Mesendoderm (in vitro differentiated cells): ENCODE data around the gene CHRD.

Experiments
- DNase-seq: peaks from one replicate; pipeline ENCODE4 v3.0.0; 2013
- H2AK5ac ChIP-seq: 2 replicates; pipeline ENCODE4 v1.6.1; 2013; ENCODE audit warnings: low read length, inconsistent platforms
- H2BK120ac ChIP-seq: 2 replicates; pipeline ENCODE4 v1.6.1; 2013; ENCODE audit warnings: low read depth, mild to moderate bottlenecking, low read length, moderate library complexity, mixed read lengths
- H2BK15ac ChIP-seq: replicated peaks from 2 replicates; pipeline ENCODE4 v1.6.1; 2013; ENCODE audit warnings: low read depth, mild to moderate bottlenecking, moderate library complexity
- H2BK5ac ChIP-seq: 2 replicates; pipeline ENCODE4 v1.6.1; 2013; ENCODE audit warnings: low read length, inconsistent platforms
- H3K18ac ChIP-seq: 2 replicates; pipeline ENCODE4 v1.6.1; 2013; ENCODE audit warnings: mild to moderate bottlenecking, low read length, mixed read lengths
- H3K23ac ChIP-seq: one replicate; pipeline ENCODE4 v1.6.1; 2013; ENCODE audit warnings: low read length
- H3K27ac ChIP-seq: 2 replicates; pipeline ENCODE4 v1.5.1; 2013; ENCODE audit warnings: low read depth, mild to moderate bottlenecking, inconsistent platforms, low read length, moderate library complexity
- H3K27me3 ChIP-seq: 2 replicates; pipeline ENCODE4 v1.6.1; 2013; ENCODE audit warnings: low read length, control low read depth, mild to moderate bottlenecking, inconsistent platforms; ENCODE audit not compliant: insufficient read depth, poor library complexity
- H3K36me3 ChIP-seq: 2 replicates; pipeline ENCODE4 v1.6.1; 2013; ENCODE audit warnings: low read length, inconsistent platforms; ENCODE audit not compliant: control insufficient read depth, insufficient read depth
- H3K4ac ChIP-seq: one replicate; pipeline ENCODE4 v1.6.1; 2013; ENCODE audit warnings: low read depth, mild to moderate bottlenecking, low read length, moderate library complexity
- H3K4me1 ChIP-seq: 2 replicates; pipeline ENCODE4 v1.6.1; 2013; ENCODE audit warnings: low read depth, low read length, inconsistent platforms; ENCODE audit not compliant: control insufficient read depth
- H3K4me2 ChIP-seq: 2 replicates; pipeline ENCODE4 v1.6.1; 2013; ENCODE audit warnings: low read length
- H3K4me3 ChIP-seq: 2 replicates; pipeline ENCODE4 v1.5.1; 2013; ENCODE audit warnings: mild to moderate bottlenecking, low read length
- H3K56ac ChIP-seq: one replicate; pipeline ENCODE4 v1.6.1; 2013; ENCODE audit warnings: low read length
- H3K79me1 ChIP-seq: 2 replicates; pipeline ENCODE4 v1.6.1; 2013; ENCODE audit warnings: low read length, inconsistent platforms
- H3K79me2 ChIP-seq: 2 replicates; pipeline ENCODE4 v1.6.1; 2013; ENCODE audit warnings: mild to moderate bottlenecking, low read length; ENCODE audit not compliant: control insufficient read depth, insufficient read depth
- H3K9ac ChIP-seq: 2 replicates; pipeline ENCODE4 v1.6.1; 2013; ENCODE audit warnings: low read length, inconsistent platforms
- H4K5ac ChIP-seq: one replicate; pipeline ENCODE4 v1.6.1; 2013; ENCODE audit warnings: low read length
- H4K8ac ChIP-seq: one replicate; pipeline ENCODE4 v1.6.1; 2013; ENCODE audit warnings: low read depth, mild to moderate bottlenecking, control low read depth, low read length, moderate library complexity
- whole genome bisulfite sequencing: extraction: QIAGEN DNeasy Blood & Tissue Kit; methylation state at CpG from one replicate; pipeline ENCODE4 v1.1.7; 2013; ENCODE audit warnings: low lambda C conversion rate, missing lambda C conversion rate; ENCODE audit not compliant: insufficient coverage; ENCODE audit errors: extremely low coverage; 5-methylcytosine and 5-hydroxymethylcytosine counted together

The CHRD gene

GRCh38 chr3:184353546-184353941 is 26.3 kb upstream of the CHRD start:
- no peak for DNase-seq
- no peak overlapping the region for H2BK120ac ChIP-seq
- H2BK5ac ChIP-seq, result no peak overlapping the region
- no peak overlapping the region for H3K23ac ChIP-seq
- no peak overlapping the region for H2BK15ac ChIP-seq
- H3K18ac ChIP-seq, result no peak overlapping the region
- H4K5ac ChIP-seq, result no peak overlapping the region
- H3K4me2 ChIP-seq, result no peak overlapping the region
- H3K4ac ChIP-seq, result no peak overlapping the region
- peaks cover 4% of the 10 kb centered on the region for H3K36me3 ChIP-seq
- H3K27ac ChIP-seq, result no peak overlapping the region
- no peaks in the 10 kb centered on the region for H3K27me3 ChIP-seq
- no peak overlapping the region for H3K56ac ChIP-seq
- no peak overlapping the region for H4K8ac ChIP-seq
- H3K4me3 ChIP-seq, result no peak overlapping the region
- peaks cover 3% of the 10 kb centered on the region for H3K4me1 ChIP-seq
- no peaks in the 10 kb centered on the region for H3K79me1 ChIP-seq
- H2AK5ac ChIP-seq, result no peak overlapping the region
- no CpG with 5 or more reads among the region's 11 CpGs for WGBS
- H3K79me2 ChIP-seq, result no peaks in the 10 kb centered on the region
- no peak overlapping the region for H3K9ac ChIP-seq

- peak; percentile 55 for DNase-seq
- H3K56ac ChIP-seq, result no peak overlapping the region
- no peak overlapping the region for H3K23ac ChIP-seq
- no peak overlapping the region for H3K4me3 ChIP-seq
- no CpG with 5 or more reads among the region's 18 CpGs for WGBS
- no peak overlapping the region for H2BK15ac ChIP-seq
- H4K5ac ChIP-seq, result no peak overlapping the region
- no peaks in the 10 kb centered on the region for H3K79me1 ChIP-seq
- no peaks in the 10 kb centered on the region for H3K79me2 ChIP-seq
- no peak overlapping the region for H4K8ac ChIP-seq
- peaks cover 3% of the 10 kb centered on the region for H3K4me1 ChIP-seq
- H3K27ac ChIP-seq, result no peak overlapping the region
- H3K9ac ChIP-seq, result no peak overlapping the region
- H2BK120ac ChIP-seq, result no peak overlapping the region
- no peak overlapping the region for H3K18ac ChIP-seq
- H3K4me2 ChIP-seq, result no peak overlapping the region
- H3K4ac ChIP-seq, result no peak overlapping the region
- no peaks in the 10 kb centered on the region for H3K27me3 ChIP-seq
- no peak overlapping the region for H2AK5ac ChIP-seq
- no peak overlapping the region for H2BK5ac ChIP-seq
- H3K36me3 ChIP-seq, result peaks cover 4% of the 10 kb centered on the region
These were observed 25.6 kb upstream of the CHRD start for GRCh38 chr3:184354121-184354728.

DNA sequence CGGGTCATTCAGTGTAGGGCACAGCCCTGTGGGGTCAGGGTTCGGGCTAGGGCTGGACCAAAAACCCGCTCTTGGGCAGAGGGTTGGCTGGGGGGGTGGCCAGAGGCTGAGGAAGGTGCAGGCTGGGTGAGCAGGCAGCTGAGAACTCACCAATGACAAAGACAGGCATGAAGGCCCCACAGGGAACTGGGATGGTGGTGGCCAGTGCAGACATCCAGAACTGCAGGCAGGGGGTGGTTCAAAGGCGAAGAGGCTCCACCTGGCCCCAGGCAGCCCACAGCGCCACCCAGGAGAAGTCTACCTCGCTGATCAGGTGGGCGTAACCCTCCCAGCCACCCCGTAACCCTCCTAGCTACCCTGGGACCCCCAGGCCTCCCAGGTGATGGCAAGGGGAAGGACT is 25.1 kb upstream of the CHRD start:
- no peak overlapping the region for H4K5ac ChIP-seq
- H3K27me3 ChIP-seq, result no peaks in the 10 kb centered on the region
- no peak overlapping the region for H3K4me3 ChIP-seq
- no peak overlapping the region for H3K23ac ChIP-seq
- H3K9ac ChIP-seq, result no peak overlapping the region
- H3K56ac ChIP-seq, result no peak overlapping the region
- H3K18ac ChIP-seq, result no peak overlapping the region
- H3K79me2 ChIP-seq, result no peaks in the 10 kb centered on the region
- no peak overlapping the region for H3K27ac ChIP-seq
- H3K4ac ChIP-seq, result no peak overlapping the region
- H2BK120ac ChIP-seq, result no peak overlapping the region
- no peak overlapping the region for H2BK5ac ChIP-seq
- peaks cover 5% of the 10 kb centered on the region for H3K4me1 ChIP-seq
- no peak overlapping the region for H2AK5ac ChIP-seq
- H3K79me1 ChIP-seq, result no peaks in the 10 kb centered on the region
- H4K8ac ChIP-seq, result no peak overlapping the region
- peaks cover 4% of the 10 kb centered on the region for H3K36me3 ChIP-seq
- no peak overlapping the region for H3K4me2 ChIP-seq
- DNase-seq, result no peak
- H2BK15ac ChIP-seq, result no peak overlapping the region
- WGBS, result no CpG with 5 or more reads among the region's 8 CpGs

DNA sequence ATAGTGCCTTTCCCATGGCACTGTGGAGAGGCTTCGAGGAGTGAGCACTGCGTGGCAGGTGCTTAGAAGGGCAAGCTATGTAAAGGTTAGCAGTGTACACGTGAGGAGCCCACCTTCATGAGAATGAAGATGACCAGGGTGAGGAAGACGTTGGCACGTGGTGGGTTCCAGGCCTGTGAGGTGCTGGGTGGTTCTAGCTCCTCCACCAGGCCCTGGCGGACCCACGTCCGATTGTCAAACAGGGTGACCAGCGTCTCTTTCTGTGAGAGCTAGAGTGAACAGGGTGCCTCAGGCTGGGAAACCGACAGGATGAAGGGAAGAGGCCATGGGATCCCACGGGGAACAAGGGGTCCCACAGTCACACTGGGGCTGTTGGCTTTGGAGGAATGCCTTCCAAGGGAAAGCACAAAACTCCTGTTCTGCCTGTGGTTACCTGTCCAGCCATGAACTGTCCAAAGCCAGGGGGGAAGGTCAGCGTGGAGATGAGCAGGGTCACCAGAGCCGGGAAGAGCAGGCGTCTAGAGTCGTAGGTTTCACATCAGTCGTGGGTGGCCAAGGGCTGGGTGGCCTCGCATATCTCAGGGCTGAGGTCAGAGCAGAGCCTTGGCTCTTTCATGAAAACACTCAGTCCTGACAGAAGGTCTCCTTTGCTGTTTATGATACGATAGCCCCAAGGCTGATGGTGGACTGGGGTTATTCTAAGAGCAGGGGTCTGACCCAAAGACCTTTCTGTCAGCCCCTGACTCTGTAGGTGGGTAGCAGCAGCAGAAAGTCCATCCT is 24.4 kb upstream of the CHRD start:
- H3K79me1 ChIP-seq, result peaks cover 2% of the 10 kb centered on the region
- H3K23ac ChIP-seq, result no peak overlapping the region
- H2BK120ac ChIP-seq, result no peak overlapping the region
- H3K4ac ChIP-seq, result no peak overlapping the region
- no peak overlapping the region for H3K18ac ChIP-seq
- DNase-seq, result no peak
- H3K27me3 ChIP-seq, result no peaks in the 10 kb centered on the region
- H4K8ac ChIP-seq, result no peak overlapping the region
- H2BK15ac ChIP-seq, result no peak overlapping the region
- H3K36me3 ChIP-seq, result peaks cover 4% of the 10 kb centered on the region
- no peak overlapping the region for H2BK5ac ChIP-seq
- no peak overlapping the region for H3K4me2 ChIP-seq
- H3K79me2 ChIP-seq, result no peaks in the 10 kb centered on the region
- H3K9ac ChIP-seq, result no peak overlapping the region
- no peak overlapping the region for H3K4me3 ChIP-seq
- H3K27ac ChIP-seq, result no peak overlapping the region
- H3K56ac ChIP-seq, result no peak overlapping the region
- H3K4me1 ChIP-seq, result peaks cover 10% of the 10 kb centered on the region
- WGBS, result no CpG with 5 or more reads among the region's 18 CpGs
- no peak overlapping the region for H4K5ac ChIP-seq
- H2AK5ac ChIP-seq, result no peak overlapping the region

GRCh38 chr3:184357248-184358123 is 22.4 kb upstream of the CHRD start:
- no peaks in the 10 kb centered on the region for H3K27me3 ChIP-seq
- H2AK5ac ChIP-seq, result no peak overlapping the region
- no peak for DNase-seq
- H3K4ac ChIP-seq, result no peak overlapping the region
- H2BK15ac ChIP-seq, result no peak overlapping the region
- H2BK5ac ChIP-seq, result no peak overlapping the region
- no peak overlapping the region for H3K23ac ChIP-seq
- peaks cover 4% of the 10 kb centered on the region for H3K36me3 ChIP-seq
- H3K9ac ChIP-seq, result no peak overlapping the region
- H3K27ac ChIP-seq, result no peak overlapping the region
- H3K4me3 ChIP-seq, result no peak overlapping the region
- H3K79me1 ChIP-seq, result peaks cover 3% of the 10 kb centered on the region
- H4K8ac ChIP-seq, result no peak overlapping the region
- no peak overlapping the region for H3K18ac ChIP-seq
- H2BK120ac ChIP-seq, result no peak overlapping the region
- H3K4me2 ChIP-seq, result no peak overlapping the region
- H3K4me1 ChIP-seq, result peaks cover 11% of the 10 kb centered on the region
- no peak overlapping the region for H4K5ac ChIP-seq
- WGBS, result no CpG with 5 or more reads among the region's 24 CpGs
- no peaks in the 10 kb centered on the region for H3K79me2 ChIP-seq
- no peak overlapping the region for H3K56ac ChIP-seq
